Measurements from ENCODE around the gene ADK. TPM values are rescaled to one million over a fixed set of nuclear protein-coding genes. Genes with fewer than 3 reads are reported as not detected.
A peak's percentile ranks its signal among the peaks of the same experiment; 100 is the strongest.
"Not testable (repeated sequence)": the region's sequence is repeated elsewhere in the genome, so short reads cannot be mapped to it uniquely, and the experiment has no call there.

ADK gene
- total RNA-seq, 4 donors from 2014 or later, result 15.3 to 23.3 (median 20.8) TPM

- 76% methylated on average over 2 of the region's 2 CpGs; no CpG with 5 or more reads in 1 of the 2 donors for WGBS, 2 donors (ENCODE audit: low coverage in 1 of 2)
Measured at GRCh38 chr10:74140553-74140952, 10.5 kb upstream of the ADK start.

DNA sequence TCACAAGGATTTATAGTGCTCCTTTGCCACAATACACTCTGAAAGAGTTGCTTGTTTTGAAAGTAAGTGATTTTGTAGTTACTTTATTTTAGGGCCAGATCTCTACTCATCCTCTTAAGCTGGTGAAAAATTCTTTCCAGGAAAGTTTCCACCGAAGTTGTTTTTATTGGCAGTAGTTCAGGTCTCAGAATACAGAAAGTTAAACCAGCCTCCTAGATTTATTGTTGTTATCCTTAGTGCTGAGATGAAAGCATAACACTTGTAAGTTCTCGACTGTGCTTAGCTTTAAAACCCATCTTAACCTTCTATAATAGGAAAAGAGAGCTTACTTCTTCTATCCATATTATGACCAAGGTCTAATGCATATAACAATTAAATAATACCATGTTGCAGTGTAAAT, 5.9 kb upstream of the ADK start:
- TF ChIP-seq, protein P1, sequence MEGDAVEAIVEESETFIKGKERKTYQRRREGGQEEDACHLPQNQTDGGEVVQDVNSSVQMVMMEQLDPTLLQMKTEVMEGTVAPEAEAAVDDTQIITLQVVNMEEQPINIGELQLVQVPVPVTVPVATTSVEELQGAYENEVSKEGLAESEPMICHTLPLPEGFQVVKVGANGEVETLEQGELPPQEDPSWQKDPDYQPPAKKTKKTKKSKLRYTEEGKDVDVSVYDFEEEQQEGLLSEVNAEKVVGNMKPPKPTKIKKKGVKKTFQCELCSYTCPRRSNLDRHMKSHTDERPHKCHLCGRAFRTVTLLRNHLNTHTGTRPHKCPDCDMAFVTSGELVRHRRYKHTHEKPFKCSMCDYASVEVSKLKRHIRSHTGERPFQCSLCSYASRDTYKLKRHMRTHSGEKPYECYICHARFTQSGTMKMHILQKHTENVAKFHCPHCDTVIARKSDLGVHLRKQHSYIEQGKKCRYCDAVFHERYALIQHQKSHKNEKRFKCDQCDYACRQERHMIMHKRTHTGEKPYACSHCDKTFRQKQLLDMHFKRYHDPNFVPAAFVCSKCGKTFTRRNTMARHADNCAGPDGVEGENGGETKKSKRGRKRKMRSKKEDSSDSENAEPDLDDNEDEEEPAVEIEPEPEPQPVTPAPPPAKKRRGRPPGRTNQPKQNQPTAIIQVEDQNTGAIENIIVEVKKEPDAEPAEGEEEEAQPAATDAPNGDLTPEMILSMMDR (IDR thresholded peaks at IDR 0.05), result no peak
- TF ChIP-seq POLR2AphosphoS5 (IDR thresholded peaks at IDR 0.05), result peak; percentile 67
- ATAC-seq, result peak; percentile 61

More at GRCh38 chr10:74140553-74140952, 10.5 kb upstream of the ADK start:
- ATAC-seq, result no peak
- no peak overlapping the region for H3K4me3 ChIP-seq
- TF ChIP-seq POLR2AphosphoS5 (IDR thresholded peaks at IDR 0.05) (no peak), EP300 (IDR thresholded peaks at IDR 0.05) (no peak), POLR2A (IDR thresholded peaks at IDR 0.05) (no peak)
- TF ChIP-seq, protein P1 (IDR thresholded peaks at IDR 0.05), result no peak
- no peaks in the 10 kb centered on the region for H3K9me3 ChIP-seq
- no peak overlapping the region for H3K27ac ChIP-seq
- H3K27me3 ChIP-seq, result no peaks in the 10 kb centered on the region
- peaks cover 10 to 39% of the 10 kb centered on the region in 2 donors for H3K36me3 ChIP-seq
- peaks cover 0 to 36% (median 4%) of the 10 kb centered on the region in 3 donors for H3K4me1 ChIP-seq

DNA sequence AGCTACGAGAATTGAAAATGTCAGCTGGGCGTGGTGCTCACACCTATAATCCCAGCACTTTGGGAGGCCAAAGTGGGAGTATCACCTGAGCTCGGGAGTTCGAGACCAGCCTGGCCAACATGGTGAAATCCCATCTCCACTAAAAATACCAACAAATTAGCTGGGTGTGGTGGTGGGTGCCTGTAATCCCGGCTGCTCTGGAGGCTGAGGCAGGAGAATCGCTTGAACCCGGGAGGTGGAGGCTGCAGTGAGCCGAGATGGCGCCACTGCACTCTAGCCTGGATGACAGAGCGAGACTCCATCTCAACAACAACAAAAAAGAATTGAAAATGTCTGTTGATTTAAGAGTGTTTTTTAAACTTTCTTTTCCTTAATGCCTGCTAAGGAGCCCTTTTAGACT, 4.0 kb upstream of the ADK start:
- not testable (repeated sequence) for H3K27me3 ChIP-seq, ATAC-seq, H3K4me3 ChIP-seq, H3K27ac ChIP-seq, H3K9me3 ChIP-seq, H3K36me3 ChIP-seq
- WGBS, 2 donors (ENCODE audit: low coverage in 1 of 2), result 89 to 95% methylated on average over 4 to 8 of the region's 10 CpGs
- H3K4me1 ChIP-seq, result peaks cover 5 to 89% (median 11%) of the 10 kb centered on the region in 3 donors

More for the DNA sequence above, 5.9 kb upstream of the ADK start:
- peaks cover 0 to 10% of the 10 kb centered on the region in 2 donors for H3K36me3 ChIP-seq
- peak overlapping the region in 3 of 4 donors; percentile 41 to 51 (median 50) for H3K27ac ChIP-seq
- H3K9me3 ChIP-seq, result no peaks in the 10 kb centered on the region
- peaks cover 5 to 82% (median 10%) of the 10 kb centered on the region in 3 donors for H3K4me1 ChIP-seq
- H3K27me3 ChIP-seq, result no peaks in the 10 kb centered on the region
- 5 to 7% methylated on average over 2 of the region's 2 CpGs for WGBS, 2 donors (ENCODE audit: low coverage in 1 of 2)
- no peak overlapping the region for H3K4me3 ChIP-seq

GRCh38 chr10:74150204-74150989, 624 bp upstream of the ADK start, which contains the start of gene AP3M1:
Gene AP3M1, minus strand, starts transcription at chr10:74150828. Its CDS starts 12,449 bp downstream, at chr10:74138379.
- no peak for TF ChIP-seq POLR2A (IDR thresholded peaks at IDR 0.05)
- TF ChIP-seq POLR2AphosphoS5 (IDR thresholded peaks at IDR 0.05), result no peak
- TF ChIP-seq, protein P1 (IDR thresholded peaks at IDR 0.05), result no peak
- no peak for TF ChIP-seq EP300 (IDR thresholded peaks at IDR 0.05)
- H3K27ac ChIP-seq, result peak within 1 kb of the TSS; percentile 84 to 95 (median 92)
- peaks cover 0 to 9% of the 10 kb centered on the region in 2 donors for H3K36me3 ChIP-seq
- H3K4me1 ChIP-seq, result peaks cover 5 to 81% (median 12%) of the 10 kb centered on the region in 3 donors
- H3K4me3 ChIP-seq, result peak within 1 kb of the TSS; percentile 77 to 92
- WGBS, 2 donors (ENCODE audit: low coverage in 1 of 2), result 0% methylated on average over 1 to 4 of the region's 32 CpGs
- peak; percentile 80 for ATAC-seq
- H3K9me3 ChIP-seq, result no peaks in the 10 kb centered on the region
- no peaks in the 10 kb centered on the region for H3K27me3 ChIP-seq

GRCh38 chr10:74151879-74152722, 1.1 kb downstream of the ADK start:
- Histone ChIP-seq H3K4me3 (peak overlapping the region; percentile 77 to 92), H3K36me3 (peaks cover 0 to 5% of the 10 kb centered on the region in 2 donors), H3K9me3 (no peaks in the 10 kb centered on the region), H3K27me3 (no peaks in the 10 kb centered on the region), H3K27ac (peak overlapping the region; percentile 84 to 95 (median 92)), H3K4me1 (peaks cover 10 to 73% (median 12%) of the 10 kb centered on the region in 3 donors)
- WGBS, 2 donors (ENCODE audit: low coverage in 1 of 2), result 17 to 26% methylated on average over 5 of the region's 5 CpGs
- no peak for TF ChIP-seq EP300 (IDR thresholded peaks at IDR 0.05)
- no peak for TF ChIP-seq POLR2AphosphoS5 (IDR thresholded peaks at IDR 0.05)
- TF ChIP-seq, protein P1 (IDR thresholded peaks at IDR 0.05), result no peak
- no peak for TF ChIP-seq POLR2A (IDR thresholded peaks at IDR 0.05)
- ATAC-seq, result no peak

All from gastroesophageal sphincter (tissue), 4 donors.